ENCODE data around the gene ITM2A.

The ITM2A gene

GRCh38 chrX:79366873-79367749 lies at the start of gene ITM2A:
Gene ITM2A, minus strand, starts transcription at chrX:79367334. Its CDS starts 119 bp downstream, at chrX:79367215.
- no peak for TF ChIP-seq CTCF (conservative IDR thresholded peaks at IDR 0.05; ENCODE audit: low read depth, low read length)
- peak within 1 kb of the TSS; percentile 63; the same call in 1 of the 2 replicates for H3K9ac ChIP-seq
- H3K27ac ChIP-seq: peak within 1 kb of the TSS; percentile 68
- H3K79me2 ChIP-seq (ENCODE audit: insufficient read depth, low read depth): peaks cover 42% of the 10 kb centered on the region; the same call in 1 of the 2 replicates
- no peaks in the 10 kb centered on the region for H4K20me1 ChIP-seq (ENCODE audit: insufficient read depth)
- H3K27me3 ChIP-seq (ENCODE audit: insufficient read depth, low read depth): no peaks in the 10 kb centered on the region
- no peak within 1 kb of the TSS for H3K4me3 ChIP-seq (IDR thresholded peaks at IDR 0.05; ENCODE audit: insufficient read depth, low read depth, low read length)
- H3K4me2 ChIP-seq: peak within 1 kb of the TSS; percentile 57
- H2AFZ ChIP-seq (ENCODE audit: low read depth): peak within 1 kb of the TSS; percentile 74
- H3K4me1 ChIP-seq (ENCODE audit: low read depth, poor library complexity, severe bottlenecking): peaks cover 5% of the 10 kb centered on the region
- H3K36me3 ChIP-seq (ENCODE audit: insufficient read depth): no peaks in the 10 kb centered on the region

GRCh38 chrX:79415056-79415455 lies 47.9 kb upstream of the ITM2A start:
- Histone ChIP-seq H3K4me2 (no peak overlapping the region), H3K27me3 (ENCODE audit: insufficient read depth, low read depth) (no peaks in the 10 kb centered on the region), H3K79me2 (ENCODE audit: insufficient read depth, low read depth) (no peaks in the 10 kb centered on the region), H4K20me1 (ENCODE audit: insufficient read depth) (no peaks in the 10 kb centered on the region), H3K4me1 (ENCODE audit: low read depth, poor library complexity, severe bottlenecking) (no peaks in the 10 kb centered on the region), H3K9ac (no peak overlapping the region), H3K36me3 (ENCODE audit: insufficient read depth) (no peaks in the 10 kb centered on the region), H3K27ac (no peak overlapping the region), H3K4me3 (IDR thresholded peaks at IDR 0.05; ENCODE audit: insufficient read depth, low read depth, low read length) (no peak overlapping the region), H2AFZ (ENCODE audit: low read depth) (no peak overlapping the region)
- TF ChIP-seq CTCF (conservative IDR thresholded peaks at IDR 0.05; ENCODE audit: low read depth, low read length): no peak

GRCh38 chrX:79413963-79414362 lies 46.8 kb upstream of the ITM2A start:
- H3K9ac ChIP-seq: no peak overlapping the region
- H4K20me1 ChIP-seq (ENCODE audit: insufficient read depth): no peaks in the 10 kb centered on the region
- H3K36me3 ChIP-seq (ENCODE audit: insufficient read depth): no peaks in the 10 kb centered on the region
- H3K4me2 ChIP-seq: no peak overlapping the region
- no peaks in the 10 kb centered on the region for H3K79me2 ChIP-seq (ENCODE audit: insufficient read depth, low read depth)
- no peaks in the 10 kb centered on the region for H3K27me3 ChIP-seq (ENCODE audit: insufficient read depth, low read depth)
- H3K4me1 ChIP-seq (ENCODE audit: low read depth, poor library complexity, severe bottlenecking): no peaks in the 10 kb centered on the region
- H3K4me3 ChIP-seq (IDR thresholded peaks at IDR 0.05; ENCODE audit: insufficient read depth, low read depth, low read length): no peak overlapping the region
- no peak overlapping the region for H3K27ac ChIP-seq
- no peak overlapping the region for H2AFZ ChIP-seq (ENCODE audit: low read depth)
- TF ChIP-seq CTCF (conservative IDR thresholded peaks at IDR 0.05; ENCODE audit: low read depth, low read length): no peak

GRCh38 chrX:79412972-79413371 lies 45.8 kb upstream of the ITM2A start:
- no peaks in the 10 kb centered on the region for H3K36me3 ChIP-seq (ENCODE audit: insufficient read depth)
- H3K4me1 ChIP-seq (ENCODE audit: low read depth, poor library complexity, severe bottlenecking): no peaks in the 10 kb centered on the region
- no peaks in the 10 kb centered on the region for H4K20me1 ChIP-seq (ENCODE audit: insufficient read depth)
- H3K79me2 ChIP-seq (ENCODE audit: insufficient read depth, low read depth): no peaks in the 10 kb centered on the region
- no peak overlapping the region for H3K4me3 ChIP-seq (IDR thresholded peaks at IDR 0.05; ENCODE audit: insufficient read depth, low read depth, low read length)
- no peak overlapping the region for H2AFZ ChIP-seq (ENCODE audit: low read depth)
- H3K27ac ChIP-seq: no peak overlapping the region
- TF ChIP-seq CTCF (conservative IDR thresholded peaks at IDR 0.05; ENCODE audit: low read depth, low read length): peak; percentile 59
- H3K27me3 ChIP-seq (ENCODE audit: insufficient read depth, low read depth): no peaks in the 10 kb centered on the region
- no peak overlapping the region for H3K9ac ChIP-seq
- no peak overlapping the region for H3K4me2 ChIP-seq
